GM23338 (cell line): ENCODE results near the gene NINL. TPM values are rescaled to one million over a fixed set of nuclear protein-coding genes. Genes with fewer than 3 reads are reported as not detected.

Experiments used
- ATAC-seq: fragments of 200-7000 bp; cut with Tn5 transposase; 3 replicates; pipeline ENCODE4 v1.9.1; 2020
- DNase-seq: peaks from one replicate; pipeline ENCODE4 v3.0.0-alpha.2; 2015; ENCODE audit warnings: low spot score
- H2AFZ ChIP-seq: fragments of 200-600 bp; sonication (generic); 2 replicates; pipeline ENCODE4 v1.8.0; 2016; ENCODE audit warnings: antibody characterized with exemption, mild to moderate bottlenecking, moderate library complexity
- H3F3A ChIP-seq: fragments of 200-600 bp; sonication (generic); replicated peaks from 2 replicates; pipeline ENCODE4 v1.8.0; 2017; ENCODE audit warnings: antibody characterized with exemption, mixed run types, low read depth
- H3K27ac ChIP-seq: fragments of 200-600 bp; sonication (generic); 2 replicates; pipeline ENCODE4 v1.6.1; 2016; ENCODE audit warnings: low read depth
- H3K27me3 ChIP-seq: fragments of 200-600 bp; sonication (generic); 2 replicates; pipeline ENCODE4 v1.8.0; 2016; ENCODE audit warnings: mild to moderate bottlenecking, mixed run types, moderate library complexity; ENCODE audit not compliant: insufficient read depth
- H3K36me3 ChIP-seq: fragments of 200-600 bp; sonication (generic); 2 replicates; pipeline ENCODE4 v1.8.0; 2016; ENCODE audit warnings: mild to moderate bottlenecking; ENCODE audit not compliant: insufficient read depth
- H3K4me1 ChIP-seq: fragments of 200-600 bp; sonication (generic); 2 replicates; pipeline ENCODE4 v1.8.0; 2016; ENCODE audit warnings: mild to moderate bottlenecking, moderate library complexity; ENCODE audit not compliant: insufficient read depth
- H3K4me2 ChIP-seq: fragments of 200-600 bp; sonication (generic); 2 replicates; pipeline ENCODE4 v1.7.1; 2017; ENCODE audit warnings: mixed run types
- H3K4me3 ChIP-seq: fragments of 200-600 bp; sonication (generic); 2 replicates; pipeline ENCODE4 v1.6.1; 2016; ENCODE audit warnings: mixed run types
- H3K79me2 ChIP-seq: fragments of 200-600 bp; sonication (generic); replicated peaks from 2 replicates; pipeline ENCODE4 v1.8.0; 2017; ENCODE audit warnings: mild to moderate bottlenecking; ENCODE audit not compliant: insufficient read depth
- H3K9me2 ChIP-seq: fragments of 200-600 bp; sonication (generic); 2 replicates; pipeline ENCODE4 v1.8.0; 2017; ENCODE audit not compliant: insufficient read depth
- H4K20me1 ChIP-seq: fragments of 200-600 bp; sonication (generic); replicated peaks from 2 replicates; pipeline ENCODE4 v1.8.0; 2017; ENCODE audit warnings: mild to moderate bottlenecking; ENCODE audit not compliant: insufficient read depth
- H3K27ac Mint-ChIP-seq: 2 replicates; pipeline ENCODE4 v1.8.0; 2020; ENCODE audit warnings: inconsistent platforms, mild to moderate bottlenecking, moderate library complexity, mixed read lengths
- H3K27me3 Mint-ChIP-seq: 3 replicates; pipeline ENCODE4 v1.8.0; 2022; ENCODE audit warnings: low read depth, mild to moderate bottlenecking, moderate library complexity, mixed read lengths, inconsistent platforms; ENCODE audit not compliant: insufficient read depth, poor library complexity
- H3K36me3 Mint-ChIP-seq: 3 replicates; pipeline ENCODE4 v1.8.0; 2021; ENCODE audit warnings: low read depth, mild to moderate bottlenecking, inconsistent platforms, moderate library complexity, mixed read lengths
- H3K4me1 Mint-ChIP-seq: 3 replicates; pipeline ENCODE4 v1.8.0; 2020; ENCODE audit warnings: mild to moderate bottlenecking, inconsistent platforms, mixed read lengths
- H3K4me3 Mint-ChIP-seq: 3 replicates; pipeline ENCODE4 v1.8.0; 2021; ENCODE audit warnings: moderate library complexity, mild to moderate bottlenecking, inconsistent platforms, mixed read lengths
- H3K9me3 Mint-ChIP-seq: 3 replicates; pipeline ENCODE4 v1.8.0; 2020; ENCODE audit warnings: moderate library complexity, mild to moderate bottlenecking, inconsistent platforms, mixed read lengths
- CTCF ChIP-seq, 2 experiments: fragments of 200-600 bp in 1 of 2; sonication (generic) in 1 of 2; conservative IDR thresholded peaks; 2 replicates each; pipeline versions ENCODE4 v1.5.1 to v1.6.1; 2016 to 2017; ENCODE audit warnings: antibody characterized with exemption in 2 of 2, low read depth in 2 of 2, mild to moderate bottlenecking in 2 of 2, moderate library complexity in 1 of 2
- ZNF114 ChIP-seq: fragments of 250-450 bp; sonication (Bioruptor Pico); IDR thresholded peaks from 2 replicates; pipeline ENCODE4 v1.5.0; 2020; ENCODE audit warnings: mild to moderate bottlenecking, moderate library complexity
- ZNF462 ChIP-seq: fragments of 250-450 bp; sonication (Bioruptor Pico); IDR thresholded peaks from 2 replicates; pipeline ENCODE4 v1.5.0; 2020; ENCODE audit warnings: mild to moderate bottlenecking, moderate library complexity
- polyA plus RNA-seq: library from polyadenylated mRNA; unstranded; fragments of >200 nt; fragmentation: Nextera tagmentation; extraction: Ambion mirVana; gene quantifications from 2 replicates; pipeline ENCODE4 v1.2.1, GENCODE V29; 2016
- total RNA-seq: library from RNA; depleted of rRNA; stranded (reverse); fragments of >200 nt; shearing (Covaris generic); gene quantifications from 2 replicates; pipeline ENCODE4 v1.2.3, GENCODE V29; 2014

Gene NINL
- total and polyA plus RNA-seq, 2 experiments from 2014 or later = 18.0 to 31.2 TPM

GRCh38 chr20:25483431-25484132 is 101.7 kb downstream of the NINL start:
- DNase-seq (no peak), ATAC-seq (no peak)
- Histone ChIP-seq H2AFZ (no peak overlapping the region), H4K20me1 (peaks cover 5% of the 10 kb centered on the region; the same call in 1 of the 2 replicates), H3K9me2 (no peaks in the 10 kb centered on the region), H3K4me2 (no peak overlapping the region), H3F3A (no peaks in the 10 kb centered on the region), H3K27me3 (no peaks in the 10 kb centered on the region), H3K27ac (no peak overlapping the region), H3K79me2 (no peaks in the 10 kb centered on the region), H3K36me3 (peaks cover 3% of the 10 kb centered on the region), H3K4me1 (no peaks in the 10 kb centered on the region), H3K4me3 (no peak overlapping the region)
- peaks cover 8% of the 10 kb centered on the region; the same call in 2 of the 3 replicates for H3K4me1 Mint-ChIP-seq
- TF ChIP-seq CTCF (conservative IDR thresholded peaks at IDR 0.05; ENCODE audit: low read depth in 2 of 2) (no peak), ZNF462 (CRISPR knock-in tag) (no peak), ZNF114 (CRISPR knock-in tag) (no peak)
- H3K27me3 Mint-ChIP-seq = no peaks in the 10 kb centered on the region
- H3K27ac Mint-ChIP-seq = peak overlapping the region; percentile 54; the same call in 1 of the 2 replicates
- no peaks in the 10 kb centered on the region for H3K9me3 Mint-ChIP-seq
- peaks cover 43% of the 10 kb centered on the region for H3K36me3 Mint-ChIP-seq
- no peak overlapping the region for H3K4me3 Mint-ChIP-seq
